Mesenchymal stem cell (in vitro differentiated cells and primary cell): ENCODE data around the gene UXS1.

ENCODE experiments used
- DNase-seq: peaks from one replicate; pipeline ENCODE4 v3.0.0-alpha.2; 2013
- H2AFZ ChIP-seq: one replicate; pipeline ENCODE4 v1.6.1; 2013; ENCODE audit warnings: low read depth, mild to moderate bottlenecking, control low read depth, inconsistent platforms, low read length, moderate library complexity
- H2AK5ac ChIP-seq: 2 replicates; pipeline ENCODE4 v1.6.1; 2013; ENCODE audit warnings: low read length, moderate library complexity, mild to moderate bottlenecking, inconsistent platforms; ENCODE audit not compliant: severe bottlenecking
- H2BK120ac ChIP-seq: one replicate; pipeline ENCODE4 v1.6.1; 2013; ENCODE audit warnings: low read depth, mild to moderate bottlenecking, inconsistent platforms, low read length, moderate library complexity
- H2BK12ac ChIP-seq, 2 experiments: one replicate each; pipeline ENCODE4 v1.6.1; 2013; ENCODE audit warnings: inconsistent platforms in 2 of 2, low read length in 2 of 2, mild to moderate bottlenecking in 2 of 2, moderate library complexity in 2 of 2, control low read depth in 1 of 2
- H2BK15ac ChIP-seq: one replicate; pipeline ENCODE4 v1.6.1; 2013; ENCODE audit warnings: mild to moderate bottlenecking, low read depth, inconsistent platforms; ENCODE audit not compliant: poor library complexity, severe bottlenecking
- H2BK5ac ChIP-seq: 2 replicates; pipeline ENCODE4 v1.6.1; 2013; ENCODE audit warnings: low read depth, mild to moderate bottlenecking, low read length, control low read depth, inconsistent platforms; ENCODE audit not compliant: poor library complexity, severe bottlenecking
- H3K14ac ChIP-seq, 2 experiments: one replicate each; pipeline ENCODE4 v1.6.1; 2013; ENCODE audit warnings: inconsistent platforms in 2 of 2, low read length in 2 of 2, control low read depth in 1 of 2, mild to moderate bottlenecking in 1 of 2, moderate library complexity in 1 of 2
- H3K18ac ChIP-seq, 2 experiments: one replicate each; pipeline ENCODE4 v1.6.1; 2013; ENCODE audit warnings: inconsistent platforms in 2 of 2, low read length in 2 of 2, control low read depth in 1 of 2, low read depth in 1 of 2, mild to moderate bottlenecking in 1 of 2
- H3K23ac ChIP-seq, 2 experiments: one replicate each; pipeline ENCODE4 v1.6.1; 2013; ENCODE audit warnings: inconsistent platforms in 2 of 2, low read length in 2 of 2, mild to moderate bottlenecking in 2 of 2, moderate library complexity in 2 of 2, control low read depth in 1 of 2
- H3K27ac ChIP-seq: 2 replicates; pipeline ENCODE4 v1.5.1; 2013; ENCODE audit warnings: mild to moderate bottlenecking, moderate library complexity, low read length, control low read depth, inconsistent platforms; ENCODE audit not compliant: poor library complexity, severe bottlenecking
- H3K27me3 ChIP-seq, 2 experiments: 2 replicates each; pipeline versions ENCODE4 v1.6.1 to v1.7.0; 2013; ENCODE audit warnings: low read length in 2 of 2, mild to moderate bottlenecking in 2 of 2, moderate library complexity in 2 of 2, control low read depth in 1 of 2, inconsistent platforms in 1 of 2; ENCODE audit not compliant: control insufficient read depth in 1 of 2, insufficient read depth in 1 of 2
- H3K36me3 ChIP-seq, 2 experiments: 2 replicates each; pipeline versions ENCODE4 v1.6.1 to v1.7.0; 2013; ENCODE audit warnings: low read length in 2 of 2, control low read depth in 1 of 2, inconsistent platforms in 1 of 2, low read depth in 1 of 2, mild to moderate bottlenecking in 1 of 2; ENCODE audit not compliant: insufficient read depth in 2 of 2, control insufficient read depth in 1 of 2
- H3K4ac ChIP-seq, 2 experiments: one replicate each; pipeline ENCODE4 v1.6.1; 2013; ENCODE audit warnings: inconsistent platforms in 2 of 2, low read length in 2 of 2, mild to moderate bottlenecking in 2 of 2, moderate library complexity in 2 of 2, control low read depth in 1 of 2, low read depth in 1 of 2
- H3K4me1 ChIP-seq: 2 replicates; pipeline ENCODE4 v1.6.1; 2013; ENCODE audit warnings: low read depth, low read length, control low read depth; ENCODE audit not compliant: control insufficient read depth, insufficient read depth
- H3K4me2 ChIP-seq: 2 replicates; pipeline ENCODE4 v1.6.1; 2013; ENCODE audit warnings: low read length, mild to moderate bottlenecking, inconsistent platforms; ENCODE audit not compliant: poor library complexity, severe bottlenecking
- H3K4me3 ChIP-seq, 2 experiments: 2 replicates each; pipeline versions ENCODE4 v1.5.1 to v1.7.0; 2013; ENCODE audit warnings: low read length in 2 of 2, mild to moderate bottlenecking in 2 of 2, control low read depth in 1 of 2, low read depth in 1 of 2; ENCODE audit not compliant: insufficient read depth in 1 of 2
- H3K79me1 ChIP-seq: replicated peaks from 2 replicates; pipeline ENCODE4 v1.6.1; 2013; ENCODE audit warnings: mild to moderate bottlenecking, control low read depth, low read length, inconsistent platforms; ENCODE audit not compliant: poor library complexity, severe bottlenecking
- H3K9ac ChIP-seq: 2 replicates; pipeline ENCODE4 v1.7.0; 2013; ENCODE audit warnings: mild to moderate bottlenecking, low read length, moderate library complexity
- H3K9me3 ChIP-seq: 2 replicates; pipeline ENCODE4 v1.7.0; 2013; ENCODE audit warnings: mild to moderate bottlenecking, low read length; ENCODE audit not compliant: control insufficient read depth
- H4K8ac ChIP-seq: one replicate; pipeline ENCODE4 v1.6.1; 2013; ENCODE audit warnings: inconsistent platforms, mild to moderate bottlenecking, low read length, moderate library complexity
- H4K91ac ChIP-seq: one replicate; pipeline ENCODE4 v1.6.1; 2013; ENCODE audit warnings: mild to moderate bottlenecking, low read length, inconsistent platforms
- WGBS: methylation state at CpG from one replicate; pipeline ENCODE4 v1.1.7; 2013; ENCODE audit warnings: mixed read lengths; 5-methylcytosine and 5-hydroxymethylcytosine counted together

The UXS1 gene

GRCh38 chr2:106111882-106112571, 82.1 kb downstream of the UXS1 start:
- Histone ChIP-seq H3K4me1 (peaks cover 28% of the 10 kb centered on the region), H3K9ac (no peak overlapping the region), H3K23ac (no peak overlapping the region), H3K27ac (no peak overlapping the region), H2AK5ac (no peak overlapping the region), H3K79me1 (peaks cover 30% of the 10 kb centered on the region), H2AFZ (no peak overlapping the region), H3K4me3 (no peak overlapping the region), H4K91ac (no peak overlapping the region), H3K27me3 (no peaks in the 10 kb centered on the region), H2BK5ac (no peak overlapping the region), H3K18ac (no peak overlapping the region), H3K9me3 (no peaks in the 10 kb centered on the region), H2BK120ac (no peak overlapping the region), H3K14ac (no peak overlapping the region), H2BK12ac (no peak overlapping the region), H3K36me3 (peaks cover 41 to 49% of the 10 kb centered on the region in 2 experiments), H2BK15ac (no peak overlapping the region), H3K4ac (no peak overlapping the region), H4K8ac (no peak overlapping the region), H3K4me2 (no peak overlapping the region)
- WGBS = 96% methylated on average over 14 of the region's 14 CpGs
- no peak for DNase-seq

- Histone ChIP-seq H3K23ac (no peak overlapping the region), H3K79me1 (peaks cover 25% of the 10 kb centered on the region), H3K27me3 (no peaks in the 10 kb centered on the region), H2BK12ac (no peak overlapping the region), H3K9me3 (no peaks in the 10 kb centered on the region), H3K4me3 (no peak overlapping the region), H2AK5ac (no peak overlapping the region), H3K4me1 (peaks cover 28% of the 10 kb centered on the region), H3K14ac (no peak overlapping the region), H2AFZ (no peak overlapping the region), H3K36me3 (peaks cover 42 to 64% of the 10 kb centered on the region in 2 experiments), H2BK5ac (no peak overlapping the region), H3K4ac (no peak overlapping the region), H3K27ac (no peak overlapping the region), H2BK120ac (no peak overlapping the region), H3K9ac (no peak overlapping the region), H2BK15ac (no peak overlapping the region), H3K18ac (no peak overlapping the region), H3K4me2 (no peak overlapping the region), H4K8ac (no peak overlapping the region), H4K91ac (no peak overlapping the region)
- 91% methylated on average over 13 of the region's 13 CpGs for WGBS
- no peak for DNase-seq
Measured at GRCh38 chr2:106109675-106110424, 84.3 kb downstream of the UXS1 start.

GRCh38 chr2:106108791-106109190, 85.3 kb downstream of the UXS1 start:
- Histone ChIP-seq H3K4me2 (no peak overlapping the region), H3K27me3 (no peaks in the 10 kb centered on the region), H3K79me1 (peaks cover 23% of the 10 kb centered on the region), H4K91ac (no peak overlapping the region), H2AK5ac (no peak overlapping the region), H3K27ac (no peak overlapping the region), H3K18ac (no peak overlapping the region), H2AFZ (no peak overlapping the region), H2BK15ac (no peak overlapping the region), H2BK120ac (no peak overlapping the region), H3K14ac (no peak overlapping the region), H3K4ac (no peak overlapping the region), H3K4me3 (no peak overlapping the region), H3K36me3 (peaks cover 46 to 68% of the 10 kb centered on the region in 2 experiments), H3K9ac (no peak overlapping the region), H3K4me1 (peaks cover 22% of the 10 kb centered on the region), H4K8ac (no peak overlapping the region), H3K9me3 (no peaks in the 10 kb centered on the region), H3K23ac (no peak overlapping the region), H2BK12ac (no peak overlapping the region), H2BK5ac (no peak overlapping the region)
- no peak for DNase-seq
- 94% methylated on average over 7 of the region's 7 CpGs for WGBS

- Histone ChIP-seq H3K36me3 (peaks cover 46 to 66% of the 10 kb centered on the region in 2 experiments), H3K18ac (no peak overlapping the region), H2BK120ac (no peak overlapping the region), H3K9me3 (no peaks in the 10 kb centered on the region), H3K27me3 (no peaks in the 10 kb centered on the region), H3K4me2 (no peak overlapping the region), H2BK15ac (no peak overlapping the region), H2BK5ac (no peak overlapping the region), H2BK12ac (no peak overlapping the region), H3K14ac (no peak overlapping the region), H2AFZ (no peak overlapping the region), H4K8ac (no peak overlapping the region), H3K4me1 (peaks cover 19% of the 10 kb centered on the region), H3K27ac (no peak overlapping the region), H4K91ac (no peak overlapping the region), H3K9ac (no peak overlapping the region), H3K4ac (no peak overlapping the region), H3K79me1 (peaks cover 24% of the 10 kb centered on the region), H3K4me3 (no peak overlapping the region), H3K23ac (no peak overlapping the region), H2AK5ac (no peak overlapping the region)
- 84% methylated on average over 6 of the region's 6 CpGs for WGBS
- DNase-seq = no peak
Measured at GRCh38 chr2:106108351-106108750, 85.8 kb downstream of the UXS1 start.
